Testis (tissue), 2 donors: ENCODE results near the gene OR6B1.

Experiments
- POLR2A ChIP-seq: fragments of 450-650 bp; IDR thresholded peaks from one replicate; pipeline ENCODE4 v1.6.1; 2017; ENCODE audit warnings: antibody characterized with exemption, mild to moderate bottlenecking, moderate library complexity
- TF ChIP-seq, protein P1 (sequence below), 3 experiments: fragments of 450-650 bp in 2 of 3; fragments of 200-600 bp in 1 of 3; sonication (generic) in 1 of 3; IDR thresholded peaks; one replicate each; pipeline ENCODE4 v1.5.1; 2016 to 2019; ENCODE audit warnings: antibody characterized with exemption in 3 of 3, mild to moderate bottlenecking in 2 of 3, moderate library complexity in 1 of 3

- TF ChIP-seq, protein P1, sequence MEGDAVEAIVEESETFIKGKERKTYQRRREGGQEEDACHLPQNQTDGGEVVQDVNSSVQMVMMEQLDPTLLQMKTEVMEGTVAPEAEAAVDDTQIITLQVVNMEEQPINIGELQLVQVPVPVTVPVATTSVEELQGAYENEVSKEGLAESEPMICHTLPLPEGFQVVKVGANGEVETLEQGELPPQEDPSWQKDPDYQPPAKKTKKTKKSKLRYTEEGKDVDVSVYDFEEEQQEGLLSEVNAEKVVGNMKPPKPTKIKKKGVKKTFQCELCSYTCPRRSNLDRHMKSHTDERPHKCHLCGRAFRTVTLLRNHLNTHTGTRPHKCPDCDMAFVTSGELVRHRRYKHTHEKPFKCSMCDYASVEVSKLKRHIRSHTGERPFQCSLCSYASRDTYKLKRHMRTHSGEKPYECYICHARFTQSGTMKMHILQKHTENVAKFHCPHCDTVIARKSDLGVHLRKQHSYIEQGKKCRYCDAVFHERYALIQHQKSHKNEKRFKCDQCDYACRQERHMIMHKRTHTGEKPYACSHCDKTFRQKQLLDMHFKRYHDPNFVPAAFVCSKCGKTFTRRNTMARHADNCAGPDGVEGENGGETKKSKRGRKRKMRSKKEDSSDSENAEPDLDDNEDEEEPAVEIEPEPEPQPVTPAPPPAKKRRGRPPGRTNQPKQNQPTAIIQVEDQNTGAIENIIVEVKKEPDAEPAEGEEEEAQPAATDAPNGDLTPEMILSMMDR (IDR thresholded peaks at IDR 0.05) = no peak
- TF ChIP-seq POLR2A = no peak
Measured at GRCh38 chr7:144000020-144000419, at the start of gene OR6B1.
